Measurements from ENCODE around the gene UBE2G1. TPM values are rescaled to one million over a fixed set of nuclear protein-coding genes. Genes with fewer than 3 reads are reported as not detected.

The UBE2G1 gene
- total and polyA plus RNA-seq, 2 of the 8 experiments (the other 6 are each of a cell fraction or from before 2014, with no cell fraction given) = 73.9 to 170 TPM

GRCh38 chr17:4293572-4293971, 72.9 kb downstream of the UBE2G1 start:
- H3K27ac ChIP-seq (ENCODE audit: low read depth, low read length) = no peak overlapping the region
- no peak overlapping the region for H3K23ac ChIP-seq (ENCODE audit: insufficient read length)
- no peaks in the 10 kb centered on the region for H3K23me2 ChIP-seq (ENCODE audit: low read depth, low read length)
- H2AFZ ChIP-seq (ENCODE audit: low read length) = no peak overlapping the region
- no peak overlapping the region for H2BK12ac ChIP-seq (ENCODE audit: low read depth, low read length)
- TF ChIP-seq KDM5A (IDR thresholded peaks at IDR 0.05; ENCODE audit: low read length) (no peak), PHF8 (conservative IDR thresholded peaks at IDR 0.05; ENCODE audit: low read depth, low read length) (no peak), E2F6 (IDR thresholded peaks at IDR 0.05) (no peak), JUN (IDR thresholded peaks at IDR 0.05; ENCODE audit: low read depth, low read length) (no peak)
- no peak overlapping the region for H3K4ac ChIP-seq (replicated peaks; ENCODE audit: insufficient read length, low read depth, low read length)
- CTCF ChIA-PET (ENCODE audit: partially characterized antibody) = interaction anchor here (0.7 to 1.9 kb wide), 2 partner anchors 11 to 17 kb away, joined by 3 to 8 read pairs; no protein-coding TSS in a partner anchor
- H3K79me1 ChIP-seq (ENCODE audit: low read depth, low read length) = peaks cover 4% of the 10 kb centered on the region
- no peak overlapping the region for H2BK20ac ChIP-seq (ENCODE audit: low read length)
- DNase-seq (ENCODE audit: low read depth in 1 of 2, low spot score in 2 of 2) (no peak), FAIRE-seq (no peak)
- no peaks in the 10 kb centered on the region for H3K9me3 ChIP-seq (ENCODE audit: insufficient read depth in 2 of 2, low read depth in 1 of 2, low read length in 1 of 2)
- no peaks in the 10 kb centered on the region for H3K27me3 ChIP-seq (replicated peaks in 1 of 4; ENCODE audit: control insufficient read depth in 3 of 4, extremely low read depth in 1 of 4, insufficient read depth in 3 of 4, low read length in 3 of 4)
- no peak overlapping the region for H3K4me3 ChIP-seq (ENCODE audit: extremely low read depth in 1 of 4, insufficient read depth in 2 of 4, low read depth in 3 of 4, low read length in 4 of 4)
- POLR2A ChIA-PET (ENCODE audit: partially characterized antibody) = interaction anchor here (1.2 kb wide), 1 partner anchor 21 kb away, joined by 3 read pairs; no protein-coding TSS in a partner anchor
- peaks cover 0 to 4% of the 10 kb centered on the region in 2 experiments for H4K20me1 ChIP-seq (replicated peaks in 1 of 2; ENCODE audit: control insufficient read depth in 1 of 2, insufficient read depth in 2 of 2, low read length in 2 of 2)
- H3K79me2 ChIP-seq (ENCODE audit: control insufficient read depth in 1 of 2, insufficient read depth in 2 of 2, low read length in 2 of 2) = peaks cover 0 to 60% of the 10 kb centered on the region in 2 experiments; a peak in 2 of 4 replicates
- H2BK5ac ChIP-seq (ENCODE audit: low read depth, low read length) = no peak overlapping the region
- no peak overlapping the region for H3K4me2 ChIP-seq (ENCODE audit: insufficient read depth in 1 of 2, low read depth in 2 of 2, low read length in 2 of 2)
- H2AK5ac ChIP-seq (ENCODE audit: low read depth, low read length) = no peak overlapping the region
- no peak overlapping the region for H4K91ac ChIP-seq (replicated peaks; ENCODE audit: insufficient read length, low read length)
- H3K36me3 ChIP-seq (ENCODE audit: control insufficient read depth in 2 of 4, insufficient read depth in 4 of 4, low read length in 3 of 4) = peaks cover 0 to 61% (median 11%) of the 10 kb centered on the region in 4 experiments; a peak in 7 of 8 replicates
- no peak overlapping the region for H4K5ac ChIP-seq (ENCODE audit: insufficient read length, low read depth, low read length)
- H3K18ac ChIP-seq (ENCODE audit: extremely low read depth, low read length) = no peak overlapping the region
- no peak overlapping the region for H2BK120ac ChIP-seq (replicated peaks; ENCODE audit: low read depth, low read length)
- H4K8ac ChIP-seq (ENCODE audit: extremely low read depth, insufficient read depth, low read length) = no peak overlapping the region
- H3K14ac ChIP-seq (ENCODE audit: insufficient read length) = no peak overlapping the region
- 100% methylated on average over 1 of the region's 1 CpG; no CpG with 5 or more reads in 1 of the 2 experiments for WGBS, 2 experiments (ENCODE audit: extremely low coverage in 1 of 2, insufficient coverage in 1 of 2, insufficient read length in 1 of 2, insufficient replicate concordance in 2 of 2, low coverage in 1 of 2, low lambda C conversion rate in 2 of 2, missing lambda C conversion rate in 1 of 2)
- no peak overlapping the region for H2BK15ac ChIP-seq (ENCODE audit: low read length)
- H3K4me1 ChIP-seq (replicated peaks in 1 of 4; ENCODE audit: control insufficient read depth in 3 of 4, insufficient read depth in 4 of 4, low read length in 3 of 4) = no peaks in the 10 kb centered on the region
- H3K56ac ChIP-seq (replicated peaks; ENCODE audit: insufficient read length, low read depth, low read length) = no peak overlapping the region
- H3K9ac ChIP-seq (replicated peaks in 1 of 4; ENCODE audit: extremely low read depth in 1 of 4, low read depth in 3 of 4, low read length in 3 of 4) = no peak overlapping the region

Data from H1 (cell line).